ENCODE data around the gene EPS8L2.

DNA sequence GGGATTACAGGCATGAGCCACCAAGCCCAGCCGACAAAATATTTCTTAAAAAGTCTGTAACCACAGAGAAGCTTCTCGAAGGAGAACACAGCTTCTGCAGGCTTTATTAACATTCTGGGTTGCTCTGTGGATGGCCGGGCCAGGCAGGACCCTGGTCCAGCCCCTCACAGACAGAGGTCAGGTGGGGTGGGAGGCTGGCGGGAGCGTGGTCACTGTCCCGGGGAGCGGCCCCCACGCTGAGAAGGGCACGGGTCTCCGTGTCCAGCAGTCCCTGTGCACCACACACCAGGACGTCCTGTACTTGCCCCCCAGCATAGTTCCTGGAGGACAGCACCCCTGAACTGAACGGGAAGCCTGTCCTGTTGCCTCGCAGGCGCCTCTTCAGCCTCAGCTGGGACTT lies 49.6 kb upstream of the EPS8L2 start:
- no peak for TF ChIP-seq POLR2AphosphoS5 (IDR thresholded peaks at IDR 0.05; ENCODE audit: low read depth, low read length)
- no peak for TF ChIP-seq POLR2A (IDR thresholded peaks at IDR 0.05; ENCODE audit: low read depth, low read length)

All from GM12892 (cell line).